ENCODE data around the gene EGFL7.

EGFL7 gene

GRCh38 chr9:136694163-136694871, 31.6 kb downstream of the EGFL7 start:
- no peak overlapping the region for H3K4me3 ChIP-seq (replicated peaks; ENCODE audit: low read depth, low read length)
- DNase-seq (ENCODE audit: low read depth) = peak; percentile 50
- TF ChIP-seq CTCF (IDR thresholded peaks at IDR 0.05; ENCODE audit: low read length, missing control alignments) = peak; percentile 74

- DNase-seq (ENCODE audit: low read depth) = no peak
- H3K4me3 ChIP-seq (replicated peaks; ENCODE audit: low read depth, low read length) = no peak overlapping the region
- no peak for TF ChIP-seq CTCF (IDR thresholded peaks at IDR 0.05; ENCODE audit: low read length, missing control alignments)
These were observed 32.1 kb downstream of the EGFL7 start for GRCh38 chr9:136694872-136695247.

GRCh38 chr9:136695435-136695895, 32.7 kb downstream of the EGFL7 start:
- no peak for TF ChIP-seq CTCF (IDR thresholded peaks at IDR 0.05; ENCODE audit: low read length, missing control alignments)
- H3K4me3 ChIP-seq (replicated peaks; ENCODE audit: low read depth, low read length) = no peak overlapping the region
- no peak for DNase-seq (ENCODE audit: low read depth)

- no peak for TF ChIP-seq CTCF (IDR thresholded peaks at IDR 0.05; ENCODE audit: low read length, missing control alignments)
- no peak for DNase-seq (ENCODE audit: low read depth)
- H3K4me3 ChIP-seq (replicated peaks; ENCODE audit: low read depth, low read length) = no peak overlapping the region
These were observed 33.2 kb downstream of the EGFL7 start for GRCh38 chr9:136695955-136696354.

GRCh38 chr9:136696502-136696901, 33.8 kb downstream of the EGFL7 start:
- H3K4me3 ChIP-seq (replicated peaks; ENCODE audit: low read depth, low read length) = no peak overlapping the region
- no peak for TF ChIP-seq CTCF (IDR thresholded peaks at IDR 0.05; ENCODE audit: low read length, missing control alignments)
- no peak for DNase-seq (ENCODE audit: low read depth)

- H3K4me3 ChIP-seq (replicated peaks; ENCODE audit: low read depth, low read length) = no peak overlapping the region
- no peak for TF ChIP-seq CTCF (IDR thresholded peaks at IDR 0.05; ENCODE audit: low read length, missing control alignments)
- DNase-seq (ENCODE audit: low read depth) = no peak
These were observed 34.6 kb downstream of the EGFL7 start for GRCh38 chr9:136697146-136697820.
